Caco-2 (cell line): ENCODE measurements around the gene IQGAP2. TPM values are rescaled to one million over a fixed set of nuclear protein-coding genes. Genes with fewer than 3 reads are reported as not detected.

ENCODE experiments used
- BruUV-seq: library from RNA; stranded (reverse); fragments of 400-500 nt; replicated peaks from 2 replicates; lab custom pipeline; 2021; lab: Mats Ljungman, UMichigan
- CTCF ChIA-PET: fragments of 300-600 bp; sonication (Branson Sonifier 250); formaldehyde crosslinking; loops from one replicate; lab custom pipeline; 2022; ENCODE audit warnings: antibody characterized with exemption; lab: Charles Lee
- POLR2A ChIA-PET: fragments of 300-600 bp; sonication (Branson Sonifier 250); formaldehyde crosslinking; loops from one replicate; lab custom pipeline; 2022; ENCODE audit warnings: antibody characterized with exemption; lab: Charles Lee
- DNase-seq, 2 experiments: peaks; one replicate each; pipeline versions ENCODE4 v3.0.0 to v3.0.0-alpha.2; 2020 to 2022
- H3K27me3 ChIP-seq: replicated peaks from 2 replicates; pipeline ENCODE4 v1.6.0; 2011; ENCODE audit warnings: low read length; ENCODE audit not compliant: control insufficient read depth, insufficient read depth
- H3K36me3 ChIP-seq: 2 replicates; pipeline ENCODE4 v1.5.1; 2011; ENCODE audit warnings: low read length; ENCODE audit not compliant: control insufficient read depth, insufficient read depth
- H3K4me1 ChIP-seq: fragments of 250-450 bp; sonication (Bioruptor Pico); 2 replicates; pipeline ENCODE4 v1.5.1; 2020; ENCODE audit warnings: mild to moderate bottlenecking
- H3K4me3 ChIP-seq: 2 replicates; pipeline ENCODE4 v1.5.1; 2011; ENCODE audit warnings: low read depth, mild to moderate bottlenecking, control low read depth, low read length
- H3K9me3 ChIP-seq: fragments of 250-450 bp; sonication (Bioruptor Pico); 2 replicates; pipeline ENCODE4 v1.5.1; 2020; ENCODE audit warnings: mild to moderate bottlenecking, moderate library complexity
- H3K27ac Mint-ChIP-seq: one replicate; pipeline ENCODE4 v1.8.0; 2022; ENCODE audit warnings: mixed read lengths; ENCODE audit not compliant: unreplicated experiment
- H3K27me3 Mint-ChIP-seq: one replicate; pipeline ENCODE4 v1.8.0; 2022; ENCODE audit warnings: mixed read lengths; ENCODE audit not compliant: insufficient read depth, unreplicated experiment
- H3K36me3 Mint-ChIP-seq: one replicate; pipeline ENCODE4 v1.8.0; 2022; ENCODE audit warnings: mild to moderate bottlenecking, mixed read lengths; ENCODE audit not compliant: insufficient read depth, unreplicated experiment
- H3K4me1 Mint-ChIP-seq: one replicate; pipeline ENCODE4 v1.8.0; 2022; ENCODE audit warnings: low read depth, mixed read lengths; ENCODE audit not compliant: unreplicated experiment
- H3K4me3 Mint-ChIP-seq: one replicate; pipeline ENCODE4 v1.8.0; 2022; ENCODE audit warnings: mild to moderate bottlenecking, moderate library complexity, mixed read lengths; ENCODE audit not compliant: unreplicated experiment
- H3K9me3 Mint-ChIP-seq: one replicate; pipeline ENCODE4 v1.8.0; 2022; ENCODE audit warnings: mixed read lengths; ENCODE audit not compliant: unreplicated experiment
- CTCF ChIP-seq, 2 experiments: fragments of 200-600 bp in 1 of 2; IDR thresholded peaks; 1 replicate in 1 of 2; 2 replicates in 1 of 2; pipeline versions ENCODE4 v1.5.1 to v1.8.0; 2011 to 2022; ENCODE audit warnings: antibody characterized with exemption in 1 of 2, control low read depth in 1 of 2, inconsistent platforms in 1 of 2, low read depth in 1 of 2, low read length in 1 of 2, mild to moderate bottlenecking in 1 of 2, moderate library complexity in 1 of 2; ENCODE audit not compliant: insufficient read depth in 1 of 2, severe bottlenecking in 1 of 2, unreplicated experiment in 1 of 2
- intact Hi-C: fragments of 100-400 bp; cut with micrococcal nuclease; formaldehyde crosslinking; loops from one replicate; pipeline ENCODE4 v1.10.0; 2022; ENCODE audit not compliant: unreplicated experiment
- total RNA-seq: library from RNA; stranded (reverse); gene quantifications from 2 replicates; pipeline ENCODE4 v1.2.3, GENCODE V29; 2022

Gene IQGAP2
- total RNA-seq, 1 experiment from 2014 or later: 89.4 TPM

- BruUV-seq: no TSS peak
- Histone ChIP-seq H3K4me1 (peaks cover 14% of the 10 kb centered on the region), H3K4me3 (no peak overlapping the region), H3K27me3 (no peaks in the 10 kb centered on the region), H3K9me3 (no peaks in the 10 kb centered on the region), H3K36me3 (no peaks in the 10 kb centered on the region)
- no peaks in the 10 kb centered on the region for H3K27me3 Mint-ChIP-seq
- H3K27ac Mint-ChIP-seq: no peak overlapping the region
- no peaks in the 10 kb centered on the region for H3K9me3 Mint-ChIP-seq
- peaks cover 12% of the 10 kb centered on the region for H3K4me1 Mint-ChIP-seq
- TF ChIP-seq CTCF (IDR thresholded peaks at IDR 0.05; ENCODE audit: insufficient read depth in 1 of 2, low read depth in 1 of 2, low read length in 1 of 2, severe bottlenecking in 1 of 2, unreplicated experiment in 1 of 2): no peak
- intact Hi-C loops: no loop called here
- H3K36me3 Mint-ChIP-seq: peaks cover 58% of the 10 kb centered on the region
- DNase-seq: no peak
- H3K4me3 Mint-ChIP-seq: no peak overlapping the region
- ChIA-PET POLR2A (no interaction called here), CTCF (no interaction called here)
Measured at GRCh38 chr5:76657683-76658311, 254.7 kb downstream of the IQGAP2 start.

- H3K27me3 Mint-ChIP-seq: no peaks in the 10 kb centered on the region
- ChIA-PET CTCF (no interaction called here), POLR2A (no interaction called here)
- Histone ChIP-seq H3K36me3 (no peaks in the 10 kb centered on the region), H3K9me3 (no peaks in the 10 kb centered on the region), H3K27me3 (no peaks in the 10 kb centered on the region), H3K4me1 (peaks cover 14% of the 10 kb centered on the region), H3K4me3 (no peak overlapping the region)
- TF ChIP-seq CTCF (IDR thresholded peaks at IDR 0.05; ENCODE audit: insufficient read depth in 1 of 2, low read depth in 1 of 2, low read length in 1 of 2, severe bottlenecking in 1 of 2, unreplicated experiment in 1 of 2): no peak
- peaks cover 61% of the 10 kb centered on the region for H3K36me3 Mint-ChIP-seq
- no peak for DNase-seq
- H3K4me3 Mint-ChIP-seq: no peak overlapping the region
- peaks cover 12% of the 10 kb centered on the region for H3K4me1 Mint-ChIP-seq
- no peak overlapping the region for H3K27ac Mint-ChIP-seq
- no TSS peak for BruUV-seq
- no peaks in the 10 kb centered on the region for H3K9me3 Mint-ChIP-seq
- intact Hi-C loops: no loop called here
Measured at GRCh38 chr5:76660360-76660759, 257.3 kb downstream of the IQGAP2 start.

GRCh38 chr5:76662521-76662920, 259.4 kb downstream of the IQGAP2 start:
- DNase-seq: no peak
- H3K27me3 Mint-ChIP-seq: no peaks in the 10 kb centered on the region
- peaks cover 7% of the 10 kb centered on the region for H3K4me1 ChIP-seq
- peaks cover 52% of the 10 kb centered on the region for H3K36me3 Mint-ChIP-seq
- H3K4me1 Mint-ChIP-seq: peaks cover 8% of the 10 kb centered on the region
- POLR2A ChIA-PET: no interaction called here
- H3K9me3 ChIP-seq: no peaks in the 10 kb centered on the region
- no peaks in the 10 kb centered on the region for H3K9me3 Mint-ChIP-seq
- H3K27me3 ChIP-seq: no peaks in the 10 kb centered on the region
- no peak overlapping the region for H3K4me3 Mint-ChIP-seq
- BruUV-seq: no TSS peak
- no peak overlapping the region for H3K27ac Mint-ChIP-seq
- H3K36me3 ChIP-seq: no peaks in the 10 kb centered on the region
- intact Hi-C loops: no loop called here
- CTCF ChIA-PET: no interaction called here
- H3K4me3 ChIP-seq: no peak overlapping the region
- TF ChIP-seq CTCF (IDR thresholded peaks at IDR 0.05; ENCODE audit: insufficient read depth in 1 of 2, low read depth in 1 of 2, low read length in 1 of 2, severe bottlenecking in 1 of 2, unreplicated experiment in 1 of 2): no peak
